GM10266 (cell line): ENCODE measurements around the gene TMIE.

Experiments
- DNase-seq: peaks from one replicate; pipeline ENCODE4 v3.0.0; 2012; ENCODE audit errors: extremely low spot score
- CTCF ChIP-seq: IDR thresholded peaks from 2 replicates; pipeline ENCODE4 v1.5.1; 2012; ENCODE audit warnings: mild to moderate bottlenecking, low read depth; ENCODE audit not compliant: control insufficient read depth, insufficient read depth; ENCODE audit errors: missing control alignments

The TMIE gene

GRCh38 chr3:46701181-46701939 is at the start of gene TMIE:
Gene TMIE (plus strand): TSS chr3:46701392. CDS start chr3:46701488, 96 bp downstream.
- TF ChIP-seq CTCF, result no peak
- DNase-seq, result no peak

- no peak for TF ChIP-seq CTCF
- no peak for DNase-seq
These were observed 45.9 kb upstream of the TMIE start for GRCh38 chr3:46655271-46655670.

- no peak for TF ChIP-seq CTCF
- no peak for DNase-seq
These were observed 44.2 kb upstream of the TMIE start for GRCh38 chr3:46656778-46657556.

GRCh38 chr3:46659285-46659684 is 41.9 kb upstream of the TMIE start:
- DNase-seq, result no peak
- no peak for TF ChIP-seq CTCF

- DNase-seq, result no peak
- TF ChIP-seq CTCF, result no peak
These were observed 41.2 kb upstream of the TMIE start for GRCh38 chr3:46660003-46660402.

- DNase-seq, result no peak
- TF ChIP-seq CTCF, result no peak
These were observed 40.4 kb upstream of the TMIE start for GRCh38 chr3:46660543-46661523.
